HUES48 (cell line): Measurements from ENCODE around the gene SAMD13.

ENCODE experiments used
- H3K27ac ChIP-seq: one replicate; pipeline ENCODE4 v1.7.0; 2013; ENCODE audit warnings: low read depth, low read length, inconsistent platforms
- H3K27me3 ChIP-seq: 2 replicates; pipeline ENCODE4 v1.6.1; 2013; ENCODE audit warnings: mild to moderate bottlenecking, low read length; ENCODE audit not compliant: control insufficient read depth, insufficient read depth
- H3K36me3 ChIP-seq: 2 replicates; pipeline ENCODE4 v1.6.1; 2013; ENCODE audit warnings: low read length; ENCODE audit not compliant: control insufficient read depth, insufficient read depth
- H3K4me1 ChIP-seq: 2 replicates; pipeline ENCODE4 v1.6.1; 2013; ENCODE audit warnings: mild to moderate bottlenecking, low read length; ENCODE audit not compliant: control insufficient read depth, insufficient read depth
- H3K4me3 ChIP-seq: 2 replicates; pipeline ENCODE4 v1.5.1; 2013; ENCODE audit warnings: mild to moderate bottlenecking, low read depth, low read length
- H3K9ac ChIP-seq: 2 replicates; pipeline ENCODE4 v1.6.1; 2013; ENCODE audit warnings: mild to moderate bottlenecking, low read depth, low read length, moderate library complexity
- H3K9me3 ChIP-seq: 2 replicates; pipeline ENCODE4 v1.6.1; 2013; ENCODE audit warnings: low read length; ENCODE audit not compliant: control insufficient read depth, insufficient read depth

The SAMD13 gene

GRCh38 chr1:84374991-84375696, 73.6 kb downstream of the SAMD13 start:
- Histone ChIP-seq H3K9ac (no peak overlapping the region), H3K27ac (no peak overlapping the region), H3K4me1 (peaks cover 13% of the 10 kb centered on the region), H3K4me3 (no peak overlapping the region), H3K27me3 (no peaks in the 10 kb centered on the region), H3K9me3 (no peaks in the 10 kb centered on the region), H3K36me3 (no peaks in the 10 kb centered on the region)

- H3K27me3 ChIP-seq = no peaks in the 10 kb centered on the region
- no peaks in the 10 kb centered on the region for H3K36me3 ChIP-seq
- no peaks in the 10 kb centered on the region for H3K9me3 ChIP-seq
- H3K4me1 ChIP-seq = peaks cover 13% of the 10 kb centered on the region
- H3K9ac ChIP-seq = no peak overlapping the region
- no peak overlapping the region for H3K27ac ChIP-seq
- H3K4me3 ChIP-seq = no peak overlapping the region
Observed at GRCh38 chr1:84376000-84376910, 74.7 kb downstream of the SAMD13 start.

DNA sequence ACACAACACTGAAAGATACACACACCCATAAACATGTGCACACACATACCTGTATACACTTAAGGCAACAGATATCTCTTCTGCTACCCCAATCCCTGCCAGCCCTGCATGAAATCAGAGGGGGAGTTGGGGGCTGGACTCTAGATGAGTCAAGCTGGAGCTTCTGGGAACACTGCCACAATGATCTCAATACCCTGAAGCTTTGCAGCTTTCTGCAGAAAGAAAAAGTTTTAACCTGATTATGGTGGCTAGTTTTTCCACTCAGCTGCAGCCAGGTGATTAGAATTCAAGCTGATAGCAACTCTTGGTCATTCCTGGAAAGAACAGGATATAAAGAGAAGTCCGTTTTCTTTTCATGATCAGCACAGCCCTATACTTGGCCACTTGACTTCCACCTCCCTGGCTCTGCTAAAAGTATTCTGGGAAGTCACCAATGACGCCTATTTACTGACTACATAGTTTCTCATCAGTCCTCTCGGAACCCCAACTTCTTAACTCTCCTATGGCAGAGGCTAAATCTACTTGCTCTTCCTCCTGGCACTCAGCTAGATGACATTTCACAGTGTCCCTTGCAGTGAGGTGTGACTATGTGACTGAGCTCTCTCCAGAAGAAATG, 76.1 kb downstream of the SAMD13 start:
- Histone ChIP-seq H3K9me3 (no peaks in the 10 kb centered on the region), H3K27me3 (no peaks in the 10 kb centered on the region), H3K36me3 (no peaks in the 10 kb centered on the region), H3K9ac (no peak overlapping the region), H3K4me3 (no peak overlapping the region), H3K4me1 (peaks cover 16% of the 10 kb centered on the region), H3K27ac (no peak overlapping the region)

- Histone ChIP-seq H3K4me3 (no peak overlapping the region), H3K9me3 (no peaks in the 10 kb centered on the region), H3K4me1 (peaks cover 16% of the 10 kb centered on the region), H3K36me3 (no peaks in the 10 kb centered on the region), H3K27ac (no peak overlapping the region), H3K27me3 (no peaks in the 10 kb centered on the region), H3K9ac (no peak overlapping the region)
Observed at GRCh38 chr1:84379138-84379916, 77.8 kb downstream of the SAMD13 start.

GRCh38 chr1:84379917-84380180, 78.3 kb downstream of the SAMD13 start:
- Histone ChIP-seq H3K9ac (no peak overlapping the region), H3K4me3 (no peak overlapping the region), H3K4me1 (peaks cover 16% of the 10 kb centered on the region), H3K36me3 (no peaks in the 10 kb centered on the region), H3K27ac (no peak overlapping the region), H3K27me3 (no peaks in the 10 kb centered on the region), H3K9me3 (no peaks in the 10 kb centered on the region)

DNA sequence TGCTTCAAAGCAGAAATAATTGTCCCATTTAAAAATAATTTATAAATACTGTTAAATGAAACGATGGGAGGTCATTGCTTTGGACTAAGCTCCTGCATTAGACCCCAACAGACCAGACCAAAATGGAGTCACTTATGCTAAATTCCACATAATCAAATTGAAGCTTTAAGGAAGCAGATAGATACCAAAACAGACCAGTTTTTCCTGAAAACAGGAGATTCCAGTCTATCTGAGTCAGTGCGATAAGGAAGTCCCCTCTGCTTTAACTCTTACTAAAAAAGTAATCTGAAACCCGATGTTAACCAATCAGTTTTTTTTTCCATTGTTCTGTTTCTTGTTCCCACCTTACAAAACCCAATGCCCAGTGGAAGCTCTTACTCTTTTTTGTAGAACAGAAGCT, 80.6 kb downstream of the SAMD13 start:
- Histone ChIP-seq H3K9ac (no peak overlapping the region), H3K4me3 (no peak overlapping the region)

GRCh38 chr1:84385347-84385746, 83.8 kb downstream of the SAMD13 start:
- Histone ChIP-seq H3K27ac (no peak overlapping the region), H3K27me3 (no peaks in the 10 kb centered on the region), H3K4me1 (peaks cover 3% of the 10 kb centered on the region; the same call in 1 of the 2 replicates), H3K9ac (no peak overlapping the region), H3K4me3 (no peak overlapping the region), H3K9me3 (no peaks in the 10 kb centered on the region), H3K36me3 (no peaks in the 10 kb centered on the region)

More for the DNA sequence above, 80.6 kb downstream of the SAMD13 start:
- Histone ChIP-seq H3K27ac (no peak overlapping the region), H3K4me1 (peaks cover 16% of the 10 kb centered on the region), H3K9me3 (no peaks in the 10 kb centered on the region), H3K36me3 (no peaks in the 10 kb centered on the region), H3K27me3 (no peaks in the 10 kb centered on the region)

- no peaks in the 10 kb centered on the region for H3K27me3 ChIP-seq
- H3K36me3 ChIP-seq = no peaks in the 10 kb centered on the region
- no peak overlapping the region for H3K27ac ChIP-seq
- no peaks in the 10 kb centered on the region for H3K9me3 ChIP-seq
- H3K9ac ChIP-seq = no peak overlapping the region
- H3K4me1 ChIP-seq = peaks cover 8% of the 10 kb centered on the region
- no peak overlapping the region for H3K4me3 ChIP-seq
Observed at GRCh38 chr1:84386716-84387479, 85.4 kb downstream of the SAMD13 start.

- H3K9me3 ChIP-seq = no peaks in the 10 kb centered on the region
Observed at GRCh38 chr1:84387480-84388163, 86.1 kb downstream of the SAMD13 start.

DNA sequence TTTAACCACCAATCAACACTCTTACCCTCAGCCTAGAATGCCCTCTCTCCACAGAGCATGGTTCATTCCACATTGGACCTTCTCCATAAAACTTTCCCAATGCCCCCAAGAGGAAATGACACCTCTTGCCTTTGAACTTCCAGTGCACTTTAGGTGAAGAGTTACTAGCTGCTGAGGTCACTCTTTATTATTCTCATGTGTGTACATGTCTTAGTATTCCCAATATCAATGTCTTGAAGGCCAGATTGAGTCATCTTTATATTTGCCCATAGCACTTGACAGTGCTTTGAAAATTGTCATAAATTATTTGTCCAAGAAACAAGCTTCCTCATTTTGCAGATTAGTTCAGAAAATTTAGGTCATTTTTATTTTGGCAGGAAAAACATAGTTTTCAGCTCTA, 88.7 kb downstream of the SAMD13 start:
- Histone ChIP-seq H3K9ac (no peak overlapping the region), H3K27me3 (no peaks in the 10 kb centered on the region), H3K4me3 (no peak overlapping the region), H3K9me3 (no peaks in the 10 kb centered on the region), H3K27ac (no peak overlapping the region), H3K36me3 (no peaks in the 10 kb centered on the region), H3K4me1 (peaks cover 11% of the 10 kb centered on the region; the same call in 1 of the 2 replicates)

More at GRCh38 chr1:84387480-84388163, 86.1 kb downstream of the SAMD13 start:
- Histone ChIP-seq H3K27ac (no peak overlapping the region), H3K27me3 (no peaks in the 10 kb centered on the region), H3K9ac (no peak overlapping the region), H3K4me3 (no peak overlapping the region), H3K36me3 (no peaks in the 10 kb centered on the region), H3K4me1 (peaks cover 11% of the 10 kb centered on the region; the same call in 1 of the 2 replicates)
